A172 (cell line): ENCODE results near the gene ENTPD8. TPM values are rescaled to one million over a fixed set of nuclear protein-coding genes. Genes with fewer than 3 reads are reported as not detected.
A peak's percentile ranks its signal among the peaks of the same experiment; 100 is the strongest.
"Not testable (repeated sequence)": the region's sequence is repeated elsewhere in the genome, so short reads cannot be mapped to it uniquely, and the experiment has no call there.

Source experiments
- DNase-seq: peaks from one replicate; pipeline ENCODE4 v3.0.0-alpha.2; 2015; ENCODE audit warnings: low spot score
- total RNA-seq: library from RNA; depleted of rRNA; stranded (reverse); fragments of >200 nt; shearing (Covaris generic); gene quantifications from 2 replicates; pipeline ENCODE4 v1.2.3, GENCODE V29; 2014

Gene ENTPD8
- total RNA-seq, 1 experiment from 2014 or later = 0.83 TPM

GRCh38 chr9:137411645-137412380, 29.3 kb downstream of the ENTPD8 start:
- peak; percentile 96 for DNase-seq

DNA sequence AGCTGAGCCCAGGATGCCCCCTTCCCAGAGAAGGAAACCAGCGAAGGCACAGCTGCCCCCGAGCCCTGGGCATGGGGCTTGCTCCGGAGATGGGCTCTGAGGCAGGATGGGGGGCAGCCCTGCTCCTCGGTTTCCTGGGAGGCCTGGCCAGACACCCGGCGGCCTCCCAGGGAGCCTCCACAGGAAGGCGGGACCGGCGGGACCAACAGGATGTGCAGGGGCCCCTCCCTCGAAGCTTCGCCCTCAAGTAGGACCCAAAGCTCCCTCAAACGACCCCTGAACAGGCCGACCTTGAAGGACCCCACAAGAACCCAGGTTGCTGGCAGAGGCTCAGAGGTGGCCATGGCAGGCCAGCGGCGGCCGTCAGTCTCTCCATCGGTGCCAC, 29.9 kb downstream of the ENTPD8 start:
- peak; percentile 63 for DNase-seq

DNA sequence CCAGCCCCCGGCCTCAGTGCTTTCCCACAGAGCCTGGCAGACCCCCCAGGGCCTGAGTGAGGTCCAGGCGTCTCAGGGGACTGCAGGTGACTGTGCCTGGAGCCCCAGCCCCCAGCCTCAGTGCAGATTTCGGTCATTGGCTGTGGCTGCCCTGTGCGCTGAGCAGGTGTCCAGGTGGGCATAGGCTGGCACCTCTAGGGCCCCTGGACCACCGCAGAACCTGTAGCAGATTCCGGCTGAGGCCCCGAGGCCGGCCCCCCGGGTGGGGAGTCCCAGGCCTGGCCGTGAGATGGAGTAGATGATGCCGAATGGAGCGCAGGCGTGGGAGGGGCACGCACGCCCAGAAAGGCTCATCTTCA, 30.3 kb downstream of the ENTPD8 start:
- no peak for DNase-seq

- not testable (repeated sequence) for DNase-seq
Observed at GRCh38 chr9:137410236-137410890, 30.8 kb downstream of the ENTPD8 start.

DNA sequence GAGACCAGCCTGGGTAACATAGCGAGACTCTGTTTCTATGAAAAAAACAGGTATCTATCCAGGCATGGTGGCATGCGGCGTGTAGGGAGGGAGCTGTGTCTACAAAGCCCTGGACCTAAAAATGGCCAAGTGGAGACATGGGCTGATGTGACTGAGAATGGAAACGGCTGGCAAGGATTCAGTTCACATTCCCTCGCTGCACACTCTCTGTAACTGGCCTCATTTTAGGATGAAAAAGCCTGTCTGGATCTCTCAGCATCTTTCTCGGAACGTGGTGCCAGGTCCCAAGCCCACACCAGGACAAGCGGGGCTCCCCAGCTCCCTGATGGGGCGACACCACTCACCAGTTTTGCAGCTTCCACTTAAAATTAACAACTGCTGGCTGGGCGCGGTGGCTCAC, 31.6 kb downstream of the ENTPD8 start:
- no peak for DNase-seq

DNA sequence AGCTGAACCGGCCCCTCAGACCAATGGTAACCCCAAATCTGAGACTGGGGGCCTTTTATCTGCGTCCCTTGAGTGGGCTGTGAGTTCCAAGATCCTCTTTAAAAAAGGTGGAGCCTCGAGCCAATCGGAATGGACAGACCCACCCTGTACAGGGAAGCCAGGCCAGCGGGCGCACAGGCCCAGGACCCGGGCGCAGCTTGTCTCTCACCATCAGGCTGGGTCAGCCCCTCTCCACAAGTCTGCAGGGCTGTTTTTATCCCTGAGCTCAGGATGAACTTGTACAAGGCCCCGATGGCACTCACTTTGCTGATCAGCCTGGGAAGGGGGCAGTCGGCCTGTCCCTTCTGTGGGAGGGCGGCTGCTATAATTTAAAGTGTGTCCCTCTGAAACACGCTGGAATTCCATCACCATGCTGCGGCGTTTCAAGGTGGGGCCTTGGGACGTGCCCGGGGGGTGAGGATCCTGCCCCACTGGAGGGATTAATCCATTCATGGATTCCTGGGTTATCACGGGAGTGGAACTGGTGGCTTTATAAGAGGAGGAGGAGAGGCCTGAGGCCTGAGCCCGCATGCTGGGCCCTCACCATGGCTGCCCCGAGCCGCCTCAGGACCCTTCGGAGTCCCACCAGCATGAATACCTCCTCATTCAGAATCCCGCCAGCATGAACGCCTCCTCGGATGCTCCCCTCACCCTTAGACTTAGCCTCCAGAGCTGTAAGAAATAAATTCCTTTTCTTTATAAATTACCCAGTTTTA, 32.3 kb downstream of the ENTPD8 start:
- DNase-seq = no peak

- no peak for DNase-seq
Observed at GRCh38 chr9:137407590-137408300, 33.4 kb downstream of the ENTPD8 start.

- DNase-seq = no peak
Observed at GRCh38 chr9:137406876-137407589, 34.1 kb downstream of the ENTPD8 start.

DNA sequence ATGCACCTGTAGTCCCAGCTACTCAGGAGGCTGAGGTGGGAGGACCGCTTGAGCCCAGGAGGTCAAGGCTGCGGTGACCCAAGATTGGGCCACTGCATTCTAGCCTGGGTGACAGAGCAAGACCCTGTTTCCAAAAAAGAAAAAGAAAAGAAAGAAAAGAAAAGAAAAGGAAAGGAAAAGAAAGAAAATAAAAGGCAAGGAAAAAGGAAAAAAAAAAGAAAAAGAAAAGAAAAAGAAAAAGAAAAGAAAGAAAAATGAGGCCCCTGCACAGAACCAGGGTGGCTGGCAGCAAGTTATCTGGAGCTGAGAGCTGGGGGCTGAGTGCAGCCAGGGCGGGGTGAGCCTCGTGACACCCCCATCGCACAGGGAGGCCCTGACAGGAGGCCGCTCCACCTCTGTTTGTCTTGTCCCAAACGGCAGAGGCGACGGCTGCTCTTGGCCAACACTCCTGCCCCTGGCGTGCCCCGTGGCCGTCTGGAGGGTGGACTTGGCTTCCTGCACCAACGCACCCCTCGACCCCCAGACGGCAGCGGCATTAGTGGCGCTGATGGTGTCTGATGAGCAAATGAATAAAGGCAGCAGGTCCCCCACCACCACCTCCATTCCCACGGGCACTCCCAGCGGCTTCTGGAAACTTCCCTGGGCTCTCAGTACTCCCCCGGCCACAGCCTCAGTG, 34.9 kb downstream of the ENTPD8 start:
- DNase-seq = no peak

GRCh38 chr9:137405677-137406081, 35.5 kb downstream of the ENTPD8 start:
- DNase-seq = no peak

DNA sequence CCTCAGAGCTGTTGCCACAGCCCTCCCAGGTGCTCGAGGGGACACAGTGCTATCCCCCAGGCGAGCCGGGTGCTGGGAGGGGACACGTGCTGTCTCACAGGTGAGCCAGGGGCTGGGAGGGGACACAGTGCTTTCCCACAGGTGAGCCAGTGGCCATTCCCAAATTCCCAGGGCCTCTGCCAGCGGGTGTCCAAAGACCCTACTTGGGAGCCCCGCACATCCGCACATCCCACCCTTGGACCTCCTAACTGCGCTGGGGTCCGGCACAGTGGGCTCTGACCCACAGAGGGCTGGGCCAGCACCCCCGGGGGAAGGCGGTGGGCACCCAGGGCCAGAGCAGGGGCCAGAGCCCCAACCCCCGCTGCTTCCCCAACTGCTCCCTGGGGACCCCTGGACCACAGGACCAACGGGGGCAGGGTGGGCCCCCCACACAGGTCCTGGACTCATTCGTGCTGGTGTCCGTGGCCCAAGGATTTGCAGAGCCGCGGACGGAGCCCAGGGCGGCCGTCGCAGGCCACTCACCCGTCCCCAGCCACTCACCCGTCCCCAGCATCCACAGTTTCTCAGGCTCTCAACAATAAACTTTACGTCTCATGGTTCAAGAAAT, 36.1 kb downstream of the ENTPD8 start:
- DNase-seq = no peak

DNA sequence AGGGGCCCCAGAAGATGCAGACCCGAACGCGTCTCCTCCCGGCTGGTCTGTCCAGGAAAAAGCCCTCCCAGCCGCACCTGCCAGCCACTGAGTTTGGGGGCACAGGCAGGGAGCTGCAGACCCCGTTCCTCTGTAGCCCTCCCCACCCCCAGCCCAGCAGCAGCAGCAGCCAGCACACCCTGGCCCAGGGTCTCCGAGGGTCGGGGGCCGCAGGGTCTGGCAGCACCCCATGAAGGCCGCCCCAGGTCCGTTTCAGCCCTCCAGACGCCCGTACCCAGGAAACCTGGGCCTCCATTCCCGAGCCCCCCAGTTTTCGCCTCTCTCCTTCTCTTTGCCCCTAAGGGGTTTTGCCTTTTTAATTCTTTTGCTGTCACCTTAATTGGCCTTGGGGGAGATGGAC, 37.9 kb downstream of the ENTPD8 start:
- no peak for DNase-seq

DNA sequence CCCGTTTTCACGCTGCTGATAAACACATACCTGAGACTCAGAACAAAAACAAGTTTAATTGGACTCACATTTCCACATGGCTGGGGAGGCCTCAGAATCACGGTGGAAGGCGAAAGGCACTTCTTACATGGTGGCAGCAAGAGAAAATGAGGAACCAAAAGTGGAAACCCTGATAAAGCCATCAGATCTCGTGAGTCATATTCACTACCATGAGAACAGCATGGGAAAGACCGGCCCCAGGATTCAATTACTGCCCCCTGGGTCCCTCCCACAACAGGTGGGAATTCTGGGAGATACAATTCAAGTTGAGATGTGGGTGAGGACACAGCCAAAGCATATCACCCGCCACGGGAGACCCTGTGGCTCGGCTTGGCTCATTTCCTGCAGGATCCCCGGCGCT, 38.4 kb downstream of the ENTPD8 start:
- no peak for DNase-seq

DNA sequence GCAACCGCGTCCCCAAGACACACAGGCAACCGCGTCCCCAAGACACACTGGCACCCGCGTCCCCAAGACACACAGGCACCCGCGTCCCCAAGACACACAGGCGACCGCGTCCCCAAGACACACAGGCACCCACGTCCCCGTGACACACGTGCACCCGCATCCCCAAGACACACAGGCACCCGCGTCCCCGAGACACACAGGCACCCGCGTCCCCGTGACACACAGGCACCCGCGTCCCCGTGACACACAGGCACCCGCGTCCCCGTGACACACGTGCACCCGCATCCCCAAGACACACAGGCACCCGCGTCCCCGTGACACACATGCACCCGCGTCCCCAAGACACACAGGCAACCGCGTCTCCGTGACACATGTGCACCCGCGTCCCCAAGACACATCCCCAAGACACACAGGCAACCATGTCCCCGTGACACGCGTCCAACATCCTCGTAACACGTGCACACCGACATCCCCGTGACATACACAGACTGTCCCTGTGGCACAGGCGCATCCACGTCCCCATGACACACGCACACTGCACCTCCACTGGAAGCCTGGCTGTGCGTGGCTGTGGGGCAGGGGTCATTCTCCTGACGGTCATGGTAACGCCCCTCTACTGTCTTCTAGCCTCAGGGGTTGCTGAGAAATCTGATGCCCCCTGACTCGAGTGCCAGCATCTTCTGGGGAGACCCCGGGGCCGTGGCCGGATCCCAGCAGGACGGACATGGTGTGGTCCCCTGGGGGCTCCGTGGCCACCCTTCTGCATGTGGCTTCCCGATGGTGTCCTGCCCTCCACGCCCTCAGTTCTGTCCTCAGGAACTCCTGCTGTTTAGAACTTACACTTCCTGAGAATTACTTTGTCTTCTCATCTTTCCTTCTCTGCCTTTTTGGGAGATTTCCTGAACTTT, 42.3 kb downstream of the ENTPD8 start:
- DNase-seq = no peak

GRCh38 chr9:137397675-137398423, 43.3 kb downstream of the ENTPD8 start:
- no peak for DNase-seq

GRCh38 chr9:137396634-137397367, 44.4 kb downstream of the ENTPD8 start:
- no peak for DNase-seq

DNA sequence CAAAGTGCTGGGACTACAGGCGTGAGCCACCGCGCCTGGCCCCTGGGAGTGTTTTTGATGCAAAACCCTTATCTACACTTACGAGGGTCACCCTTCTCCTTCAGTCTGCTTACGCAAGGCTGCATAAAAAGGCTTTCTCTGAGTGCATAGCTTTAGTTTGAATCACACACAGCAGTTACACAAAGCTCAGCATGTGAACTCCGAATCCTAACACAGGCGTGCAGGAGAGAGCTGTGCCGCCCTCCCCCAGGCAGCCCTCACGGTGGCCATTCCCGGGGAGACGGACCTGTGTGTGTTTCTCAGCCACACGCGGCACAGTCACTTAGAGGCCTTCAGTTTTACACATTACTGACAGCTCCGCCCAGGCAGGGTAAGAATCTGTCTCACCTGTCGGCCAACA, 44.9 kb downstream of the ENTPD8 start:
- DNase-seq = peak; percentile 46

GRCh38 chr9:137395666-137396010, 45.5 kb downstream of the ENTPD8 start:
- no peak for DNase-seq
